KMS-11 (cell line): ENCODE data around the gene SPRN.

Source experiments
- H2AFZ ChIP-seq: fragments of 200-600 bp; sonication (generic); 2 replicates; pipeline ENCODE4 v1.6.1; 2016; ENCODE audit warnings: antibody characterized with exemption, mixed run types, low read depth
- H3K27ac ChIP-seq: fragments of 200-600 bp; sonication (generic); 2 replicates; pipeline ENCODE4 v1.6.1; 2016; ENCODE audit warnings: mild to moderate bottlenecking, mixed run types
- H3K27me3 ChIP-seq: fragments of 200-600 bp; sonication (generic); 2 replicates; pipeline ENCODE4 v1.6.1; 2017; ENCODE audit warnings: mild to moderate bottlenecking, low read depth, mixed run types, moderate library complexity; ENCODE audit not compliant: insufficient read depth
- H3K36me3 ChIP-seq: fragments of 200-600 bp; sonication (generic); 2 replicates; pipeline ENCODE4 v1.6.1; 2017; ENCODE audit warnings: mild to moderate bottlenecking, mixed run types; ENCODE audit not compliant: insufficient read depth
- H3K4me1 ChIP-seq: fragments of 200-600 bp; sonication (generic); 2 replicates; pipeline ENCODE4 v1.6.1; 2016; ENCODE audit warnings: mild to moderate bottlenecking, low read depth, mixed run types; ENCODE audit not compliant: poor library complexity, severe bottlenecking
- H3K4me2 ChIP-seq: fragments of 200-600 bp; sonication (generic); 2 replicates; pipeline ENCODE4 v1.7.0; 2016; ENCODE audit warnings: mild to moderate bottlenecking, mixed run types
- H3K4me3 ChIP-seq: fragments of 200-600 bp; sonication (generic); IDR thresholded peaks from 2 replicates; pipeline ENCODE4 v1.6.1; 2017; ENCODE audit warnings: low read depth, low read length, mixed read lengths; ENCODE audit not compliant: insufficient read depth
- H3K79me2 ChIP-seq: fragments of 200-600 bp; sonication (generic); 2 replicates; pipeline ENCODE4 v1.6.1; 2016; ENCODE audit warnings: low read depth, mixed run types; ENCODE audit not compliant: insufficient read depth
- H3K9ac ChIP-seq: fragments of 200-600 bp; sonication (generic); 2 replicates; pipeline ENCODE4 v1.6.1; 2016; ENCODE audit warnings: mild to moderate bottlenecking, mixed run types
- H4K20me1 ChIP-seq: fragments of 200-600 bp; sonication (generic); 2 replicates; pipeline ENCODE4 v1.6.1; 2016; ENCODE audit warnings: mild to moderate bottlenecking, mixed run types; ENCODE audit not compliant: insufficient read depth
- CTCF ChIP-seq: fragments of 200-600 bp; sonication (generic); conservative IDR thresholded peaks from 2 replicates; pipeline ENCODE4 v1.6.1; 2017; ENCODE audit warnings: low read depth, mild to moderate bottlenecking, antibody characterized with exemption, low read length, moderate library complexity, mixed read lengths

The SPRN gene

GRCh38 chr10:133454204-133454893, 29.9 kb upstream of the SPRN start:
- Histone ChIP-seq H3K36me3 (no peaks in the 10 kb centered on the region), H3K4me2 (no peak overlapping the region), H3K27ac (no peak overlapping the region), H3K4me3 (no peak overlapping the region), H3K79me2 (no peaks in the 10 kb centered on the region), H2AFZ (no peak overlapping the region), H3K27me3 (no peaks in the 10 kb centered on the region), H4K20me1 (no peaks in the 10 kb centered on the region), H3K9ac (no peak overlapping the region), H3K4me1 (no peaks in the 10 kb centered on the region)
- TF ChIP-seq CTCF, result no peak

GRCh38 chr10:133453516-133454203, 29.2 kb upstream of the SPRN start, which contains the start of gene SCART1:
Gene SCART1 (plus strand): TSS chr10:133453945. CDS start chr10:133453998, 53 bp downstream.
- Histone ChIP-seq H3K9ac (no peak within 1 kb of the TSS), H3K27ac (no peak within 1 kb of the TSS), H2AFZ (no peak within 1 kb of the TSS), H3K27me3 (no peaks in the 10 kb centered on the region), H3K79me2 (no peaks in the 10 kb centered on the region), H3K4me2 (no peak within 1 kb of the TSS), H4K20me1 (no peaks in the 10 kb centered on the region), H3K36me3 (no peaks in the 10 kb centered on the region), H3K4me3 (no peak within 1 kb of the TSS), H3K4me1 (no peaks in the 10 kb centered on the region)
- TF ChIP-seq CTCF, result no peak

- Histone ChIP-seq H4K20me1 (no peaks in the 10 kb centered on the region), H2AFZ (no peak overlapping the region), H3K4me2 (no peak overlapping the region), H3K79me2 (no peaks in the 10 kb centered on the region), H3K27me3 (no peaks in the 10 kb centered on the region), H3K9ac (no peak overlapping the region), H3K4me1 (no peaks in the 10 kb centered on the region), H3K4me3 (no peak overlapping the region), H3K36me3 (no peaks in the 10 kb centered on the region), H3K27ac (no peak overlapping the region)
- TF ChIP-seq CTCF, result no peak
These were observed 28.0 kb upstream of the SPRN start for GRCh38 chr10:133452453-133452852.

- no peak overlapping the region for H2AFZ ChIP-seq
These were observed 26.9 kb upstream of the SPRN start for GRCh38 chr10:133451346-133451745.

More at GRCh38 chr10:133451346-133451745, 26.9 kb upstream of the SPRN start:
- TF ChIP-seq CTCF, result no peak
- H3K9ac ChIP-seq, result no peak overlapping the region
- no peaks in the 10 kb centered on the region for H3K27me3 ChIP-seq
- no peak overlapping the region for H3K4me2 ChIP-seq
- H4K20me1 ChIP-seq, result no peaks in the 10 kb centered on the region
- H3K79me2 ChIP-seq, result no peaks in the 10 kb centered on the region
- no peaks in the 10 kb centered on the region for H3K36me3 ChIP-seq
- no peak overlapping the region for H3K27ac ChIP-seq
- H3K4me3 ChIP-seq, result no peak overlapping the region
- no peaks in the 10 kb centered on the region for H3K4me1 ChIP-seq
